GM12875 (cell line): ENCODE results near the gene CUEDC2.

Source experiments
- H3K4me3 ChIP-seq: one replicate; pipeline ENCODE4 v1.5.1; 2011; ENCODE audit warnings: low read depth, low read length, control low read depth
- TF ChIP-seq, protein P1 (sequence below): IDR thresholded peaks from 2 replicates; pipeline ENCODE4 v1.5.1; 2011; ENCODE audit warnings: low read depth, mild to moderate bottlenecking, control low read depth, inconsistent platforms, low read length, moderate library complexity, borderline replicate concordance; ENCODE audit not compliant: insufficient read depth

CUEDC2 gene

DNA sequence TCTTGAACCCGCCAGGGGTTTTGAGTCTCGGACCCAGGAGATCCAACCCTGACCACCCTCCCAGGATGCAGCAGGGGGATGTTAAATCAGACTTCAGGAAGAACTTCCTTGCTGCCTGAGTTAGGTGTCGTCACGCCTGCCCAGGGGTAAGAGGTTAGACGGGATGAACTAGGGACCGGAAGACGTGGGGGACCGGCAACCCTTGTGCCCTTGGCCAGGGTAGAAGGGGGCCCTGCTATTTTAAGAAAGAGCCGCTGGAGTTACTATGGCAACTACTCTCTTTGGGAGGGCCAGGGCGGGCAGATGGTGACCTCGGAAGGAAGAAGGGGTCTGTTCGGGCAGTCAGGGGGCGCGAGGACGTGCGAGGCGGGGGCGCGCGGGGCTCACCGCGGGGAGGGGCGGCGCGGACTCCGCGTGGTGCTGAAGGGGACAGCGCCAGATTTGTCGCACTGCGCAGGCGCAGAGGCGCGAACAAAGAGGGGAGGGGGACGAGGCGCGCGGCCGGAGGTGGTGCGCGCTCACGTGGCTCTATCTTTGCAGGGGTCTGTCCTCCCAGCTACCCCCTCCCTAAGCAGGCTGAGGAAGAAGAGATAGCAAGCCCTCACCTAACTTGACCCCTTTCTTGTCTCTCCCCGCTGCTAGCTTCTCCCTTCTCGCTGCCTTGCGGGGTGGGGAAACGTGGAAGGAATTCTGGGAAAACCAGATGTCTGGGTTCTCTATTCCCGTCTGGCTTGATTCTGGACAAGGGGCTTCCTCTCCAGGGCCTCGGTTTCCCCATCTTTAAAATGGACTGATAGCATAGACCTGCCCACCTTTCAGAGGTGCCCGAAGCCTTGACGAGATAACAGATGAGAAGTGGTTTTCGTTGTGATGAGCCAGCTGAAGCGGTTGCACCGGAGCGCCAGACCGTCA lies 12.8 kb downstream of the CUEDC2 start:
- TF ChIP-seq, protein P1, sequence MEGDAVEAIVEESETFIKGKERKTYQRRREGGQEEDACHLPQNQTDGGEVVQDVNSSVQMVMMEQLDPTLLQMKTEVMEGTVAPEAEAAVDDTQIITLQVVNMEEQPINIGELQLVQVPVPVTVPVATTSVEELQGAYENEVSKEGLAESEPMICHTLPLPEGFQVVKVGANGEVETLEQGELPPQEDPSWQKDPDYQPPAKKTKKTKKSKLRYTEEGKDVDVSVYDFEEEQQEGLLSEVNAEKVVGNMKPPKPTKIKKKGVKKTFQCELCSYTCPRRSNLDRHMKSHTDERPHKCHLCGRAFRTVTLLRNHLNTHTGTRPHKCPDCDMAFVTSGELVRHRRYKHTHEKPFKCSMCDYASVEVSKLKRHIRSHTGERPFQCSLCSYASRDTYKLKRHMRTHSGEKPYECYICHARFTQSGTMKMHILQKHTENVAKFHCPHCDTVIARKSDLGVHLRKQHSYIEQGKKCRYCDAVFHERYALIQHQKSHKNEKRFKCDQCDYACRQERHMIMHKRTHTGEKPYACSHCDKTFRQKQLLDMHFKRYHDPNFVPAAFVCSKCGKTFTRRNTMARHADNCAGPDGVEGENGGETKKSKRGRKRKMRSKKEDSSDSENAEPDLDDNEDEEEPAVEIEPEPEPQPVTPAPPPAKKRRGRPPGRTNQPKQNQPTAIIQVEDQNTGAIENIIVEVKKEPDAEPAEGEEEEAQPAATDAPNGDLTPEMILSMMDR = no peak
- H3K4me3 ChIP-seq = peak overlapping the region; percentile 98

DNA sequence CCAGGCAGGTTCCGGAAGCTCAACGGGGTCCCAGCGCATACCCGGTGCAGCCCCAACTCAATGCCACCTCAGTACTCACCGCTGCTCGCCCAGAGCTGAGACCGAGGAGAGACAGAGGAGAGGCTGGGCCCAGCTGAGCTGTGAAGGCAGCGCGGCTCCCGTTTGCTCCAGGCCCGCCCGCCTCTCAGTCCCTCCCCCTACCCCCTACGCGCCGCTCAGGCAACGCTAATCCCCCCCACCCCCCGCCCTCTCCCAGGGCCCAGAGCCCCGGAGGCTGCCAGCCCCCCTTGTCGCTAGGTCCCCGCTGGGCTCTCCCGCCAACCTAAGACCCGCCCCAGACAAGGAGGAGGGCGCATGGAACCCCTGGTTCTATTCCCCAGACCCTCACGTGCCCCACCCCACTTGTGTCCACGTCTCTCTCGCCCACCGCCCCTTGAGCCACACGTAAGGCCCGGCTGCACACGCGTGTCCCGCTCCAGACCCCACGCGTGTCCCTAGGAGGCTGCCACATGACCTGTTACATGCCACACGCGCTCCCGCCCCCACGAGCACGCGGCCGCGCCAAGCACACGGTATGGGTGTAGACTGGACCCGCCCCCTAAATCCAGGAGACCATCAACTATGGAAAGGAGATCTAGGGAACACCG lies 13.6 kb downstream of the CUEDC2 start, which contains the start of gene PSD:
TSS of gene PSD (minus strand) at position 164 of the 647 bp plus-strand sequence. CDS start 1,747 bp downstream, outside the sequence.
- TF ChIP-seq, protein P1 = no peak
- peak within 1 kb of the TSS; percentile 98 for H3K4me3 ChIP-seq

DNA sequence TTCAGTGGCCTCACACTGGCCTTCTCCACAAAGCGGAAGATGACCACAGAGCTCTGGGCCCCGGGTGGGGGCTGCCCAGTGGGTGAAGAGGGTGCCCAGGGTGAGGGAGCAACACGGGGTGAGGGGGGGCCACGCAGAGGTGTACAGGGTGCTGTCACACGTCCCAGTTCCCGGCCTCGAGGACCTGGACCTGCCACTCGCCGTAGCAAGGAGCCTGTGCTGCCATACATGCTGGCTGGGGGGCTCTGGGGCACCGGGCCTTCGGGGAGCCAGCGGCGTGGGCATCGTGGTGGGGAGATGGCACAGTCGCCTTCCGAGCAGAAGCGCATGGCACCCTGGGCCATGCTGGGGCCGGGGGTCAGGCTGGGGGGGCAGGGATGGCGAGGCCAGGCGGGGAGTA lies 15.7 kb downstream of the CUEDC2 start:
- TF ChIP-seq, protein P1 = no peak
- H3K4me3 ChIP-seq = no peak overlapping the region

DNA sequence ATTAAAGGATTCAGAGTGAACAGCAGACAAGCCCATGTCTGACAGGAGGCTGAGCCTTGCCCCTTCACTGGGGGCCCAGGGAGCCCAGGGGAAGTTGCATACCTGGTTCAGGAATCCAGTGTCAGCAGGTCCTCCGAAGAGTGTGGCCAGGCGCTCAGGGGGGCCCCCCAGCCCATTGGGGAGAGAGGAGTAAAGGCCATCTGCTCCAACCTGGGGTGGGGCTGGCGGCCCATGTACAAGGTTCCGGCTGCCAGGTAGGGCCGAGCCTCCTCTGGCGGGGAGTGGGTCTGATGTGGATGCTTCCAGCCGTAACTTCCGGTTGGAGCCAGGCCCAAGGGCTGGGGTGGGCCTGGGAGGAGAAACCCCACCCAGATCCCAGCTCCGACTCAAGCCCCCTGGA lies 16.1 kb downstream of the CUEDC2 start:
- no peak overlapping the region for H3K4me3 ChIP-seq
- TF ChIP-seq, protein P1 = no peak

DNA sequence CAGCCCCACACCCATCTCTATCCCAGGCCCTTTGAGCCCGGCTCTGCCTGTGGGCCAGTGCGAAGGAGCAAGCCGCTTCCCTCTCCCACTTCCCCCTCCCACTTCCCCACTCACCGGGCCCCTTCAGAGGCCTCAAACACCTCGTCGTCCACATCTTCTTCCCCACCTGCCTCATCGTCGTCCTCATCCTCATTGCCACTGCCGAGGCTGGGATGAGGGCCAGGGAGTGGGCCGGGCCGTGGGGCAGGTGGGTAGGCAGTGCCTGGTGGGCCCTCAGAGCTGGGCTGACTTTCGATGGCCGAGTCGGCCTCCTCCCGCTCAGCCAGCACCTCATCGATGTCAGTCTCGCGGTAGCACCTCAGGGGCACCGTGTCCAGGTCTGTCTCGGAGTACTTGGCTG lies 17.6 kb downstream of the CUEDC2 start:
- TF ChIP-seq, protein P1 = no peak
- no peak overlapping the region for H3K4me3 ChIP-seq

DNA sequence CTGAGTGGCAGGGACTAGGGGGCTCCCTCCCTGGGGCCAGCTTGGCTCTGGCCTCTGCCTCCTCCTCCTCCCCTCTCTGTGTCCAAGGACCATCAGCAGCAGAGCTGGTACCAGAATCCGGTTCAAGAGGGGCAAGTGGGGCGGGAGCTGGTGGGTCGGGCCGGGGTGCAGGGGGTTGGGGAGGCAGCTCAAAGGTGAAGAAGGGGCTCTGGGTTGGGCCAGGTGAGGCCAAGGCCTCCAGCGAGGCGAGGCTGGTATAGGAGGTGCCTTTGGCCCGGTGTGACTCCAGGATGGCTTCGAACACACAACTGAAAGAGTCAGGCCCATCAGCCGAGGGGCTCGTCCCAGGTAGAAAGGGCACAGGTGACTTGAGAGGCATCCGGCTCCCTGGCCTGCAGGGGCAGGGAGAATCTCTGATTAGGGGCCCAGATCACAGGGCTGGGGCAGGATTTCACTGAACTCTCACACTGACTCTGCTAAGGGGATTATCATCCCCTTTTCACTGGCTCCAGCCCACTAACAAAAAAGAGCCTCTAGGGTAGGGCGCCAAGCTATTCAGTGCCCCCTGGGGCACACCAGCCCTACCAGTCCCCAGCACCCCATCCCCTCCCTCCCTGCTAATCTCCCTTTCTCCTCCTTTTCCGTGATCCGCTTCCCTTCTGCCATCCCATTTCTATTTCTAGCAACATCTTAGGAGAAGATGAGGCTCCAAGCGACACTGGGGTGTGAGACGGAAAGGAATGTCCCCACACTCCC lies 18.4 kb downstream of the CUEDC2 start:
- TF ChIP-seq, protein P1 = no peak
- no peak overlapping the region for H3K4me3 ChIP-seq
